ENCODE results near the gene ACTG1.

The ACTG1 gene

DNA sequence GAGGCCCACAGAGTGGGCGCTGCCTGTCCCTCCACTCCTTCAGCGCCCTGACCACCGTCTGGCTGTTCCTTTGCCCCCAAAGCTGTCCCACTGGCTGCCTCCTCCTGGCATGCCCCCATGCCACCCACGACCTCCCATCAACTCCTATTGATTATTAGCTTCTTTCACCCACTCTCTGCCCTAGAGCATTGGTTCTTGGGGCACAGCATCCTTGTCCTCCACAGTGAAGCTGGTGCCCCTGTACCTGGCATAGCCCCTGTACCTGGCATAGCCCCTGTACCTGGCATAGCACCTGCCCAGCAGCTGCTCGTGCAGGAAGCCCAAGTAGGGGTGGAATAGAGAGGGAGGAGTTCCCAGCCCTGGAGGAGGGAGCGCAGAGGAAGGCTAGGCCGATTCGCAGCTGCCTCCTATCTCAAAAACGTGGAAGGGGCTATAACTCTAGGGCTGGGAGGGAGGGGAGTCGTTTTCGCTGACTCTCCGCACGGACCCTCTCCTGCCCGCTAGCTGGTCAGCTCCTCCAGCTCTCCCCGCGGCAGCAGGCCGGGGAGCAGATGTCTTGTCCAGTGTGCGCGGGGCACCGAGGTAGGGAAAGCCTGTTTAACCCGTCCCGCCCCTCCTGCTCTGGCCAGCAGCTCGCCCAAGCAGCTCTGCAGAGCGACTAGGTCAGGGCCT lies 5.7 kb upstream of the ACTG1 start:
- DNase-seq (ENCODE audit: low spot score), result no peak
- no peak for FAIRE-seq

DNA sequence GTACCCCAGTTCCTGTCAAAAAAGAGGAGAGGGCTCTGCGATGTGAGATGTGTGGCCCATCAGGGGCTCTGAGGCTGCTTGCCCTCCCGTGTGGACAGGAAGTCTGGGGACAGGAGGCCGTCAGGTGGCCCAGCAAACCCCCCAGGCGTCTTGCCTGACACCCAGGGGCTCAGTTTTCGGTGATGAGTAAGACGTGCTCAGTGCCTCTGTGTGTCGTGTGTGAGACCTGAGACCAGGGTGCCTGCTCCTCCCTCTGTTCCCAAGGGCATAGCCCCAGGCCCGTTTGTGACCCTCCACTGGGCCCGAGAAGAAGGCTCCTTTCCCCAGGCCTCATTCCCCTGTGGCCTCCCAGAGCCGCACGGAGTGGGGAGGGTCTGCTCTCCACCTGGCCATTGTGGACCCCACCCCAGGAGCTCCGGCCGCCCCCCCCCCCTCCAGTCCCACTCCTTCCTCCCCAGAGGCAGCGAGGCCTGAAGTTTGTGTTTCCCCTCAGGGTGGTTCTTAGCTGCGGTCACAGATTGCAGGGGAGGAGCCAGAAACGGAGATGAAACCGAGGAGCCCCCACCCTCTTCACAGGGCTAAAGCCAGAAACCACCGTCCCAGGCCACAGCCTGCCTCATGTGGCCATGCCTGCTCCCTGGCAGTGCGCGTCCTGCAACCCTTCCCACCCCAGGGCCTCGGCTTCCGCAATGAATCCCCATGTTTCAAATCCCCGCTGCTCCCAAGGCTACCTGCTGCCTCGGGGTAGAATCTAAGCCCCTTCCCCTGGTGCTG lies 4.9 kb upstream of the ACTG1 start:
- FAIRE-seq (no peak), DNase-seq (ENCODE audit: low spot score) (no peak)

GRCh38 chr17:81517009-81517338 lies 4.4 kb upstream of the ACTG1 start:
- DNase-seq (ENCODE audit: low spot score), result no peak
- FAIRE-seq, result no peak

GRCh38 chr17:81516439-81516838 lies 3.8 kb upstream of the ACTG1 start:
- no peak for FAIRE-seq

DNA sequence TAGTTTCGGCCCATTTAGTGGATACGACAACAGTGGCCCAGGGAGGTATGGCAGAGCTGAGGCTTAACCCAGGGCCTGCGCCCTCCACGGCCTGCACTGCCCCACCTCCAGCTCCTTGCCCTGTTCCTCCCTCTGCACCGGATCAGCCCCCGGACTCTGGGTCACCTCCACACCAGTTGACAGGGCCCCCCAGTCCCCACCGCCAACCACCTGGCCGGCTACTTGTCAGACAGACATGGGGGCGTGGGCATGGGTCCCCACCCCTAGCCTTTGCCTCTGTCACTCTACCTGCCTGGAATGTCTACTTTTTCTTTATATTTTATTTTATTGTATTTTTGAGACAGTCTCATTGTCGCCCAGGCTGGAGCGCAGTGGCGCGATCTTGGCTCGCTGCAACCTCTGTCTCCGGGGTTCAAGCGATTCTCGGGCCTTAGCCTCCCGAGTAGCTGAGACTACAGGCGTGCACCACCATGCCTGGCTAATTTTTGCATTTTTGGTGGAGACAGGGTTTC lies 3.0 kb upstream of the ACTG1 start:
- FAIRE-seq, result no peak
- no peak for DNase-seq (ENCODE audit: low spot score)

More at GRCh38 chr17:81516439-81516838, 3.8 kb upstream of the ACTG1 start:
- DNase-seq (ENCODE audit: low spot score), result no peak

GRCh38 chr17:81514739-81515529 lies 2.3 kb upstream of the ACTG1 start:
- FAIRE-seq (no peak), DNase-seq (ENCODE audit: low spot score) (peak; percentile 73)

DNA sequence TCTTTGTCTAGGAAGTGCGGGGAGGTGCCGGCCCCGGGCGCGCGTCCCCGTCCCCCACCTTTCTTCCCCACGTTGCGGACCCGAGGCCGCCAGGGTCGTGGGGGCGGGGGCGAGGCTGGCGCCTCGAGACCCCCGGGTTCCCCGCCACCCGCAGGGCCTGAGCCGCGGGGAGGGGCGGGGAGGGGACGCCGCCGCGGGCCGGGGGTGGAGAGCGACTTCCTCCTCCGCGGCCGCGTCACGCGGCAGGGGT lies 1.8 kb upstream of the ACTG1 start:
- DNase-seq (ENCODE audit: low spot score) (no peak), FAIRE-seq (peak; percentile 55)

DNA sequence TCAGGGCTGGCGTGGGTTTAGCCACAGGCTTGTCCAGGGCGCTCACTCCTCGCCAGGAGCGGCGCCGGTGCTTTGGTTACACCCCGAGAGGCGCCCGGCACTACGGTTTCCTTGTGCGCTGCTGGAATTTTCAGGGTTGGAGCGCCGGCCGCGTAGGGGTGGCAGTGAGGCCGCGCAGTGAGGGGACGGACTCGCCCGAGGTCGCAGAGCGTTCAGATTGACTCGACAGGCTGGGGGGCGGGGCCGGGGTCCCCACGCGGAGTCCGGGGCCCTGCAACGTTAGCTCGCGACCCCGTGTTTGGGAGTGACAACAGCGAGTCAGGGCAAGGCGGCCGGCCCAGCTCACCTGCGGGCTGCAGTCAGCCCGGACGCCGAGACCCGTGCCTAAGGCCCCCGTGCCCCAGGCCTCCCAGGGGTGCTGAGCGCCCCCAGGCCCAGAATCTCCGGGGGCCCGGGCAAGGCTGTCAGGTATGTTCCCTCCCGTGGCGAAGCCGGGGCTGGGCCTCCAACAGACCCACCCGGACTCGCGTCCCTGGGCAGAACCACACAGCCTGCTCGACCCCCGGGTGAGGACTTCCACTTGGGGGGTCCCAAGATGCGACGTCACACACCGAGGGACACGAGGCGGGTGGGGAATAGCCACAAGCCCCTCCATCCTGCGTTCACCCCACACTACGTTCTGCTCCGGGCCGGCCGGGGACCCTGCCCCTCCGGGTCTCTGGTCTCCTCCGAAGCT lies 1.3 kb upstream of the ACTG1 start:
- DNase-seq (ENCODE audit: low spot score) (peak; percentile 66), FAIRE-seq (no peak)

DNA sequence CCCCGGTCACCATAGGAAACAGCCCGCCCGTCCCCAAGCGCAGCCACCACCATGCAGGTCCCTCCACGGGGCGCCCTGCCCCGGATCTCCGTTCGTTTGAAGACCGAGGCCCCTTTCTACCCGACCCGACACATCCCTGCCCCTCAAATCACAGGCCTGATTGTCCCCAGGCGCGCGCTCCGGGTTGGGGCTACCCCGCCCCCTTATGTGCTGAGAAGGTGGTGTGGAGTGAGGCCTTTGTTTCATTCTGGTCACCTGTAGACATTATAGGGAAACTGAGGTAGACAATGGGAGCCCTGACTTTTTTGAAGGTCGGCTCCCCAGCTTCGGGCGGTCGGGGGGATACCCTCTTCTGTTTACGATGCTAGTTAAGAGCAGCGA lies 763 bp upstream of the ACTG1 start:
- DNase-seq (ENCODE audit: low spot score) (peak; percentile 59), FAIRE-seq (no peak)

DNA sequence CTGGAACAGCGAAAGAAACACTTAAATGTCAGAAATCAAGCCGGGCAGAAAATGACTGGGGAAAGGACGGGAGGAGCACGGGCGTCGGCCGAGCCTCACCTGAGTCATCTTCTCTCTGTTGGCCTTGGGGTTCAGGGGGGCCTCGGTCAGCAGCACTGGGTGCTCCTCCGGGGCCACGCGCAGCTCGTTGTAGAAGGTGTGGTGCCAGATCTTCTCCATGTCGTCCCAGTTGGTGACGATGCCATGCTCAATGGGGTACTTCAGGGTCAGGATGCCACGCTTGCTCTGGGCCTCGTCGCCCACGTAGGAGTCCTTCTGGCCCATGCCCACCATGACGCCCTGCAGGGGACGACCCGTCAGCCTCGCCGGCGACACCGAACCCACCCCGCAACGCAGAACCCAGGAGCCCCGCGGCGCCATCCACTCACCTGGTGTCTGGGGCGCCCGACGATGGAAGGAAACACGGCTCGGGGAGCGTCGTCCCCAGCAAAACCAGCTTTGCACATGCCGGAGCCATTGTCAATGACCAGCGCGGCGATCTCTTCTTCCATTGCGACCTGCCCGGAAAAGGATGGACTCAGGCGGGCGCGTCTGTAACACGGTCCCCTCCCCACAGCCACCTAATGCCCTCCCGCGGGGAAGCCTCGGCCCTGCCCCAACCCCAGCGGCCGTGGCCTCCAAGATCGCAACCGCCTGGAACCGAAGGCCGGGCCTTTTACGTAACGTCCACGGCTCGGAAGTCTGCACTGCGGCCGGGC lies 616 bp downstream of the ACTG1 start:
- DNase-seq (ENCODE audit: low spot score) (no peak), FAIRE-seq (peak; percentile 53)

- DNase-seq (ENCODE audit: low spot score) (no peak), FAIRE-seq (no peak)
Measured at GRCh38 chr17:81511554-81511803, 1.1 kb downstream of the ACTG1 start.

- FAIRE-seq (peak; percentile 77), DNase-seq (ENCODE audit: low spot score) (no peak)
Measured at GRCh38 chr17:81510785-81511553, 1.6 kb downstream of the ACTG1 start.

GRCh38 chr17:81509972-81510784 lies 2.4 kb downstream of the ACTG1 start:
- FAIRE-seq (no peak), DNase-seq (ENCODE audit: low spot score) (no peak)

DNA sequence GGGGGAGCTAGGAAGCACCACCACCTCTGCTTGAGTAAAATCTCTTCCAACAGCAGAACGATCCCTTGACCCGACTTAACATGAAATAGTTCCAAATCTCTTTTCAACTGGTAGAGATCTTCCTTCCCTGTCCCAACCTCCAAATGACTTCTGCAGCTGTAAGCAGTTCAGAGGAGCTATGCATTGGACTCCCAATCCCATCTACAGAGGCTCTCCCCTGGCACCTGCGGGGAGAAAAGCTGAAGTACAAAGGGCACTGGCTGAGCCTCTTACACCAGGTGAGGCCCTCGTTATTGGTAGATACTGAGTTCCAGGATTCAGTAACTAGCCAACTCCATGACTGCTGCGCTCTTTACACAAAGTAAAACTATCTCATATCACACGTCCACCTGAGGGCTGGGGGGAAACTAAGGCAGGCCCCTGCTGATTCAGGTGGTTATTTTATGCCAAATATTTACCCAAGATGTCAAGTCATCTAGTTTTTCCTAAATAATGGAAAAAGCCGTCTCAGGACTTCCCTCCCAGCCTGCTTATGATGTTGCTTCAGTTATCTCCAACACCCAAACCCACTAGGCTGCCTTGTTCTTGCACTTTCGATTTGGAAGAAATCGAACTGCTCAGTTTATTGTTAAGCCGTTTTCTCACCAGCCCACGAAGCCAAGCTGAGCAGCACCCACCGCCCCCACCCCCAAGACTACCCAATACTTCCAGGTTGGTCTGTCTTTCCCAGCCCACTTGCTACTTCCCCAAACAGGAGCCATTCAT lies 3.2 kb downstream of the ACTG1 start:
- FAIRE-seq, result no peak
- no peak for DNase-seq (ENCODE audit: low spot score)

- DNase-seq (ENCODE audit: low spot score) (no peak), FAIRE-seq (peak; percentile 27)
Measured at GRCh38 chr17:81508639-81509206, 3.9 kb downstream of the ACTG1 start.

GRCh38 chr17:81503619-81504018 lies 9.0 kb downstream of the ACTG1 start:
- FAIRE-seq, result no peak
- DNase-seq (ENCODE audit: low spot score), result no peak

DNA sequence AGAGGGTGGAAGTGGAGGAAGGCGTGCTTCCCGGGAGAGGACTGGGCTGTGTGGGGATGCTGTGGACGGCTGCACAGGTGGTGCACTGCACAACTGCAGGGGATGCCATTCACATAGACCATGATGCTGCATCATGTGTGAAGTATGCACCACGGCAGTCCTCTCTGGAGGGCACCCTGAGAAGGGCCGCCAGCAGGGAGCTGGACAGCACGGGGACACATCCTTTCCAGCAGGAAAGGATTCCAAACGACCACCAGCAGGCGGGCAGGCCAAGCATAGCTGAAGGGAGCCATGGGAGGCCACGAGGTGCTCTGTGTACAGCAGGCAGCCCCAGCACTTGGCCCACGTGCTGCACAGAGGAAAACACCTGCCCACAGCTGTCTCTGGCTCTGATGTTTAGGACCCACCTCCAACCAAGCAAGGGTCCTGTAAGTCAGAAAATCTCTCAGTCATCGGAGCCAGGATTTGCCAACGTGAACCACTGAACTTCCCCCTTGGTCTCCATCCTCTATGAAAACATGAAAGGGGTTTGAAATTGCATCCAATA lies 10.1 kb downstream of the ACTG1 start:
- FAIRE-seq, result peak; percentile 44

DNA sequence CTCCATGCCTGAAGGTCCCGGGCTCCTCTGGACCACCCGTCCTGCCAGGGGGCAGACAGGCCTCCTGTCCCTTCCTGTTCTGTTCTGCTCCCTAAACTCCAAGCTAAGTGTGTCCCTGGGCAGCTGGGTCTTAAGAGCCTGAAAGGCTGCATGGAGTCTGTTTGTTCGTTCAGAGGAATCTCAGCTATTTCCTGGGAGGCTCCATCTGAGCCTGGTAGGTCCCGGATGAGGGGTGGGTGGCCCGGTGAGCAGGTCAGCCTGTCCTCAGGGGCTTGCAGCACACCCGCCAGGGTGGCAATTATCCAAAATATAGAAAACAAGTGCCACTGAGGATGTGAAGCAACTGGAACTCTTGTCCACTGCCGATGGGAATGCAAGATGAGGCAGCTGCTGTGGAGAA lies 12.6 kb downstream of the ACTG1 start:
- FAIRE-seq (no peak), DNase-seq (ENCODE audit: low spot score) (no peak)

More for the DNA sequence above, 10.1 kb downstream of the ACTG1 start:
- DNase-seq (ENCODE audit: low spot score), result no peak
